Nephron progenitor cell (in vitro differentiated cells): Measurements from ENCODE around the gene USP9X.
"Not testable (repeated sequence)": the region's sequence is repeated elsewhere in the genome, so short reads cannot be mapped to it uniquely, and the experiment has no call there.

Experiments
- DNase-seq: peaks from one replicate; pipeline ENCODE4 v3.0.0; 2021
- H3K27ac Mint-ChIP-seq: 2 replicates; pipeline ENCODE4 v1.8.0; 2021; ENCODE audit warnings: mild to moderate bottlenecking, moderate library complexity, mixed read lengths
- H3K27me3 Mint-ChIP-seq: 2 replicates; pipeline ENCODE4 v1.8.0; 2021; ENCODE audit warnings: mild to moderate bottlenecking, low read depth, mixed read lengths; ENCODE audit not compliant: poor library complexity
- H3K36me3 Mint-ChIP-seq: 2 replicates; pipeline ENCODE4 v1.8.0; 2021; ENCODE audit warnings: low read depth, mixed read lengths
- H3K4me1 Mint-ChIP-seq: 2 replicates; pipeline ENCODE4 v1.8.0; 2021; ENCODE audit warnings: mixed read lengths
- H3K4me3 Mint-ChIP-seq: 2 replicates; pipeline ENCODE4 v1.8.0; 2021; ENCODE audit warnings: mild to moderate bottlenecking, moderate library complexity, mixed read lengths
- H3K9me3 Mint-ChIP-seq: 2 replicates; pipeline ENCODE4 v1.8.0; 2021; ENCODE audit warnings: mild to moderate bottlenecking, moderate library complexity, mixed read lengths
- TF ChIP-seq, protein P1 (sequence below): fragments of 200-600 bp; sonication (generic); IDR thresholded peaks from 2 replicates; pipeline ENCODE4 v1.5.0; 2021; ENCODE audit warnings: antibody characterized with exemption

Gene USP9X

DNA sequence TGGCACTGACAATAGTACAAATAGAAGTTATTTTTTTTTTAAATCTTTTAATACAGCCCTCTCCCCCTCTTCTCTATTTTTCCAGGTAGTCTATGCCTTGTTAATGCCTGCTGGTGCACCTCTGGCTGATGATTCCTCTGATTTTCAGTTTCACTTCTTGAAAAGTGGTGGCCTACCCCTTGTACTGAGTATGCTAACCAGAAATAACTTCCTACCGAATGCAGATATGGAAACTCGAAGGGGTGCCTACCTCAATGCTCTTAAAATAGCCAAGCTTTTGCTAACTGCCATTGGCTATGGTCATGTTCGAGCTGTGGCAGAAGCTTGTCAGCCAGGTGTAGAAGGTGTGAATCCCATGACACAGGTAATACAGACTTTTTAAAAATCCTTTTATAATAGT is 99.1 kb downstream of the USP9X start:
- peaks cover 33% of the 10 kb centered on the region for H3K36me3 Mint-ChIP-seq
- H3K4me1 Mint-ChIP-seq = peaks cover 9% of the 10 kb centered on the region
- H3K9me3 Mint-ChIP-seq = peaks cover 7% of the 10 kb centered on the region
- TF ChIP-seq, protein P1, sequence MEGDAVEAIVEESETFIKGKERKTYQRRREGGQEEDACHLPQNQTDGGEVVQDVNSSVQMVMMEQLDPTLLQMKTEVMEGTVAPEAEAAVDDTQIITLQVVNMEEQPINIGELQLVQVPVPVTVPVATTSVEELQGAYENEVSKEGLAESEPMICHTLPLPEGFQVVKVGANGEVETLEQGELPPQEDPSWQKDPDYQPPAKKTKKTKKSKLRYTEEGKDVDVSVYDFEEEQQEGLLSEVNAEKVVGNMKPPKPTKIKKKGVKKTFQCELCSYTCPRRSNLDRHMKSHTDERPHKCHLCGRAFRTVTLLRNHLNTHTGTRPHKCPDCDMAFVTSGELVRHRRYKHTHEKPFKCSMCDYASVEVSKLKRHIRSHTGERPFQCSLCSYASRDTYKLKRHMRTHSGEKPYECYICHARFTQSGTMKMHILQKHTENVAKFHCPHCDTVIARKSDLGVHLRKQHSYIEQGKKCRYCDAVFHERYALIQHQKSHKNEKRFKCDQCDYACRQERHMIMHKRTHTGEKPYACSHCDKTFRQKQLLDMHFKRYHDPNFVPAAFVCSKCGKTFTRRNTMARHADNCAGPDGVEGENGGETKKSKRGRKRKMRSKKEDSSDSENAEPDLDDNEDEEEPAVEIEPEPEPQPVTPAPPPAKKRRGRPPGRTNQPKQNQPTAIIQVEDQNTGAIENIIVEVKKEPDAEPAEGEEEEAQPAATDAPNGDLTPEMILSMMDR = no peak
- DNase-seq = no peak
- H3K27ac Mint-ChIP-seq = no peak overlapping the region
- H3K27me3 Mint-ChIP-seq = no peaks in the 10 kb centered on the region
- H3K4me3 Mint-ChIP-seq = no peak overlapping the region

DNA sequence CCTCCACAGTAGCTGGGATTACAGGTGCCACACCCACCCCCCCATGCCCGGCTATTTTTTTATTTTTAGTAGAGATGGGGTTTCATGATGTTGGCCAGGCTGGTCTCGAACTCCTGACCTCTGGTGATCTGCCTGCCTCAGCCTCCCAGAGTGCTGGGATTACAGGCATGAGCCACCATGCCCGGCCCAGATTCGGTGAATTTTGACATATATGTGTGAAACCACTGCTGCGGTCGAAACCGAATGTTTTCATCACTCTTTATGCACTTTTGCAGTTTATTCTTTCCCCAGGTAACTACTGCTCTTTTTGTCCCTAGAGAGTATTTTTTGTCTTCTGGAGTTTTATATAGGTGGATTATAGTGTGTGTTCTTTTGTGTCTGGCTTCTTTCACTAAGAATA is 101.7 kb downstream of the USP9X start:
- not testable (repeated sequence) for H3K27me3 Mint-ChIP-seq, H3K9me3 Mint-ChIP-seq, H3K4me3 Mint-ChIP-seq, H3K27ac Mint-ChIP-seq, H3K4me1 Mint-ChIP-seq, DNase-seq
- H3K36me3 Mint-ChIP-seq = peaks cover 46% of the 10 kb centered on the region

DNA sequence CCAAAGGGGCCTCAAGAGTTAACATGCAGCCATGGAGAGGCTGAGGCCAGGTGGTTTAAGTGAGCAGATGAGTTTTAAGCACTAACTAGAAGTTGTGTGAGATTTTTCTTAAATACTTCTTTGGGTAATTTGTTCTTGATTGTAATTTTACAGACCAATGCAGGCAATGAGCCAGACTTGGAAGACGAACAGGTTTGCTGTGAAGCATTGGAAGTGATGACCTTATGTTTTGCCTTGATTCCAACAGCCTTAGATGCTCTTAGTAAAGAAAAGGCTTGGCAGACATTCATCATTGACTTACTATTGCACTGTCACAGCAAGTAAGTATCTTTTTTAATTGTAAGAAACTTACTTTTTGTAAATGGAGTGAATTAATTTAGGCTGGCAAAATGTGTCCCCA is 103.9 kb downstream of the USP9X start:
- Mint-ChIP-seq H3K27ac (no peak overlapping the region), H3K36me3 (peaks cover 50% of the 10 kb centered on the region), H3K4me1 (no peaks in the 10 kb centered on the region), H3K9me3 (peaks cover 4% of the 10 kb centered on the region), H3K4me3 (no peak overlapping the region), H3K27me3 (no peaks in the 10 kb centered on the region)
- DNase-seq = no peak
- TF ChIP-seq, protein P1 = no peak

DNA sequence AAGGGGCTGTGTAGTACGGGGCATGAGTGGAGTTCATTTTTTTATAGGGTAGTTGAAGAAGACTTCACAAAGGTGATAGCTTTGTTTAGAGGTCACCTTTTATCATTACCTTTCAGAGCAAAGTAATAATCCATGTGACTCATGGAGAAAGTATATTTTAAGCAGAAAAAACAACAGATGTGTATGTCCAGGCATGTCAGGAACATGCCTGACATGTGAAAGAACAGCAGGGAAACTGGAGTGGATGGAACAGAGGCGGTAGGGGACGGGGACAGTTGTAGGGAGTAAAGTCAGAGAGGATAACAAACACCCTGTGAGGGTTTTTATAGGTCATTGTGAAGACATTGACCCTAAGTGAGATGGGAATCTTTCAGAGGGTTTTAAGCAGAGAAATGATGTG is 107.6 kb downstream of the USP9X start:
- peaks cover 4% of the 10 kb centered on the region for H3K9me3 Mint-ChIP-seq
- H3K4me1 Mint-ChIP-seq = no peaks in the 10 kb centered on the region
- H3K27me3 Mint-ChIP-seq = no peaks in the 10 kb centered on the region
- peak overlapping the region; percentile 94 for H3K27ac Mint-ChIP-seq
- no peak for DNase-seq
- TF ChIP-seq, protein P1 = no peak
- no peak overlapping the region for H3K4me3 Mint-ChIP-seq
- H3K36me3 Mint-ChIP-seq = peaks cover 48% of the 10 kb centered on the region

DNA sequence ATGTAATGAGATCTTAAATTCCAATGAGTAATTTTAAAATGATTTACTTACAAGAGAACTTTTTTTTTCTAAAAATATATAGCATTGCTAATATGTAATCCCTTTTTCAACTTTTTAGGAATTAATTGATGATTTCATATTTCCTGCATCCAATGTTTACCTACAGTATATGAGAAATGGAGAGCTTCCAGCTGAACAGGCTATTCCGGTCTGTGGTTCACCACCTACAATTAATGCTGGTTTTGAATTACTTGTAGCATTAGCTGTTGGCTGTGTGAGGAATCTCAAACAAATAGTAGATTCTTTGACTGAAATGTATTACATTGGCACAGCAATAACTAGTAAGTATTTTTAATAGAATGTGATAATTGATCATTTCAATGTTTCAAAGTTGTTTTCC is 113.2 kb downstream of the USP9X start:
- DNase-seq = no peak
- H3K27ac Mint-ChIP-seq = no peak overlapping the region
- H3K9me3 Mint-ChIP-seq = no peaks in the 10 kb centered on the region
- peaks cover 52% of the 10 kb centered on the region for H3K36me3 Mint-ChIP-seq
- no peaks in the 10 kb centered on the region for H3K4me1 Mint-ChIP-seq
- TF ChIP-seq, protein P1 = no peak
- no peak overlapping the region for H3K4me3 Mint-ChIP-seq
- no peaks in the 10 kb centered on the region for H3K27me3 Mint-ChIP-seq

DNA sequence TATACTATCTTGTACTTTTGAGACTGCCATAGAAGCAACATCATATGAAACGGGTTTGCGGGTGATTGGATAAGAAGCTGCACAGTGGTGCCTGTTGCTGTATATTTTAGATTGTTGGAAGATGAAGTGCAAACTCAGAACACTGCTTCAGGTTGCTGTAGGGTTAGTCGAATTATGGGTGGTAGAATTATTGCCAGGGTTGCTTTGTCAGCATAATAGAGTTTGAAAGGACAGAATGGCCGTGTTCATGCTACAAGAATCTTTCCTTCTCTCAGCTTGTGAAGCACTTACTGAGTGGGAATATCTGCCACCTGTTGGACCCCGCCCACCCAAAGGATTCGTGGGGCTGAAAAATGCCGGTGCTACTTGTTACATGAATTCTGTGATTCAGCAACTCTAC is 115.5 kb downstream of the USP9X start:
- Mint-ChIP-seq H3K4me1 (no peaks in the 10 kb centered on the region), H3K9me3 (peaks cover 11% of the 10 kb centered on the region), H3K36me3 (peaks cover 66% of the 10 kb centered on the region), H3K27me3 (no peaks in the 10 kb centered on the region), H3K4me3 (no peak overlapping the region), H3K27ac (no peak overlapping the region)
- TF ChIP-seq, protein P1 = no peak
- no peak for DNase-seq
